Small intestine (tissue), 7 donors: ENCODE data around the gene MYH9. TPM values are rescaled to one million over a fixed set of nuclear protein-coding genes. Genes with fewer than 3 reads are reported as not detected.
A peak's percentile ranks its signal among the peaks of the same experiment; 100 is the strongest.

ENCODE experiments used
- DNase-seq, 2 donors: peaks; one replicate each; pipeline versions ENCODE4 v3.0.0 to v3.0.0-alpha.2; 2013
- FAIRE-seq: peaks from 2 replicates; lab custom pipeline; 2012; peaks lifted over from hg19 to GRCh38; lab: Jason Lieb, UNC
- H3K27ac ChIP-seq, 3 donors: one replicate each; pipeline ENCODE4 v1.5.1; 2013; ENCODE audit warnings: low read length in 2 of 3, mild to moderate bottlenecking in 2 of 3, control low read depth in 1 of 3, inconsistent platforms in 1 of 3, low read depth in 1 of 3, moderate library complexity in 1 of 3
- H3K27me3 ChIP-seq, 3 donors: one replicate each; pipeline ENCODE4 v1.6.1; 2013; ENCODE audit warnings: low read length in 3 of 3, inconsistent platforms in 1 of 3; ENCODE audit not compliant: control insufficient read depth in 3 of 3, insufficient read depth in 3 of 3
- H3K36me3 ChIP-seq, 3 donors: one replicate each; pipeline ENCODE4 v1.6.1; 2013; ENCODE audit warnings: low read length in 3 of 3, inconsistent platforms in 1 of 3, low read depth in 1 of 3, mild to moderate bottlenecking in 1 of 3, moderate library complexity in 1 of 3; ENCODE audit not compliant: control insufficient read depth in 3 of 3, insufficient read depth in 2 of 3
- H3K4me1 ChIP-seq, 3 donors: one replicate each; pipeline ENCODE4 v1.6.1; 2013; ENCODE audit warnings: low read length in 2 of 3, inconsistent platforms in 1 of 3, low read depth in 1 of 3, mild to moderate bottlenecking in 1 of 3, moderate library complexity in 1 of 3; ENCODE audit not compliant: control insufficient read depth in 3 of 3, insufficient read depth in 2 of 3
- H3K4me3 ChIP-seq, 3 donors: one replicate each; pipeline ENCODE4 v1.5.1; 2013; ENCODE audit warnings: low read length in 3 of 3, control low read depth in 1 of 3, inconsistent platforms in 1 of 3, low read depth in 1 of 3, mild to moderate bottlenecking in 1 of 3, moderate library complexity in 1 of 3
- H3K9me3 ChIP-seq, 2 donors: one replicate each; pipeline ENCODE4 v1.6.1; 2013; ENCODE audit warnings: low read depth in 1 of 2, low read length in 1 of 2; ENCODE audit not compliant: control insufficient read depth in 2 of 2, insufficient read depth in 1 of 2
- WGBS, 3 donors: extraction: QIAGEN DNeasy Blood & Tissue Kit; methylation state at CpG; one replicate each; pipeline ENCODE4 v1.1.7; 2013; 5-methylcytosine and 5-hydroxymethylcytosine counted together
- polyA plus RNA-seq, 4 donors: library from polyadenylated mRNA; stranded (reverse) in 3 of 4; unstranded in 1 of 4; fragments of 200-250 nt in 3 of 4; fragments of 120-200 nt in 1 of 4; gene quantifications; one replicate each; pipeline versions ENCODE4 v1.2.1 to v1.2.3, GENCODE V29; 2013
- donor health status: healthy with polysubstance abuse.
- donor health status: control.
- donor health status: control.
- donor health status: Bipolar disorder and iron deficiency.
- donor health status: healthy.

The MYH9 gene
- polyA plus RNA-seq, 4 donors = 95.4 to 188 (median 143) TPM

DNA sequence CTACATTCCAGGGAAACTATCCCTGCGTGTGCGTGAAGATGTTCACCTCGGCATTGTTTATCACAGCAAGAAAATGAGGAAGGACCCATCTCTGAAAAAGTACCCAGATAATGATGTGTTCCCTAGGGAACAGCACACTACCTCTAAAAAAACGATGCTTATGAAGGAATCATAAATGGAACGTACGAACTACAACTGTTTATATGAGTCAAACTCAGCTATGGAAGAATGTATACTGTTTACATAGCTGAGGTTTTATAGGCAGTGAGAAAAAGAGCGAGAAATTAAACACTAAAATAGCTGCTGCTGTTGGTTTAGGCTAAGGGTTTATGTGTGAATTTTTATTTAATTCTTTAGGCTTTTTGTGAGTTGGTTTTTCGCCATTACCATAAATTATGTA is 85.9 kb downstream of the MYH9 start:
- Histone ChIP-seq H3K27ac (peak overlapping the region in 2 of 3 donors; percentile 27 to 81), H3K9me3 (no peaks in the 10 kb centered on the region), H3K4me3 (no peak overlapping the region), H3K27me3 (no peaks in the 10 kb centered on the region), H3K36me3 (peaks cover 57 to 97% (median 63%) of the 10 kb centered on the region in 3 donors), H3K4me1 (peaks cover 0 to 15% (median 0%) of the 10 kb centered on the region in 3 donors)
- no peak for FAIRE-seq
- WGBS, 3 donors = 73 to 85% (median 79%) methylated on average over 8 of the region's 8 CpGs
- DNase-seq = no peak

DNA sequence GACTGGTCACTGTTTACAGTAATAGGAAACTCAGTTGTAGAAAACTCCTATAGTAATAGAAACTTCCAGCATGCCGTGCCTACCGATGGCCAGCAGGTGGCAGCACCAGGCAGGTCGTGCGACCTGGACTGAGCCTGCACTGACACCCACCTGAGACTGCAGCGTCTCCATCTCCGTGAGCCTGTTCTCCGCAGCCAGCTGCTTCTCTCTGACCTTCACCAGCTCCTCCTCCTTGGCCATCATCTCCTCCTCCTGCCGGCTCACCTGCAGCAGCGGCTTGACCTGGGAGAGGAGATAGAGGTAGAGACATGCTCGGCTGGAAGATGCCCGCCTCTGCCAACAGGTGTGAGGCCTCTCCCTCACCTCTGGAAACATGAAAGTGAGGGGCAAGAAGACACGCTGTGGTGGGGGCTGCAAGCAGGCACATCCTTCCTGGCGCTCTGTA is 86.4 kb downstream of the MYH9 start:
- H3K27me3 ChIP-seq = no peaks in the 10 kb centered on the region
- WGBS, 3 donors = 26 to 28% (median 28%) methylated on average over 12 to 13 of the region's 13 CpGs
- peaks cover 53 to 97% (median 66%) of the 10 kb centered on the region in 3 donors for H3K36me3 ChIP-seq
- H3K4me1 ChIP-seq = peaks cover 0 to 15% (median 0%) of the 10 kb centered on the region in 3 donors
- FAIRE-seq (no peak), DNase-seq (peak; percentile 76 to 86)
- H3K4me3 ChIP-seq = no peak overlapping the region
- H3K27ac ChIP-seq = peak overlapping the region in 2 of 3 donors; percentile 27
- H3K9me3 ChIP-seq = no peaks in the 10 kb centered on the region

DNA sequence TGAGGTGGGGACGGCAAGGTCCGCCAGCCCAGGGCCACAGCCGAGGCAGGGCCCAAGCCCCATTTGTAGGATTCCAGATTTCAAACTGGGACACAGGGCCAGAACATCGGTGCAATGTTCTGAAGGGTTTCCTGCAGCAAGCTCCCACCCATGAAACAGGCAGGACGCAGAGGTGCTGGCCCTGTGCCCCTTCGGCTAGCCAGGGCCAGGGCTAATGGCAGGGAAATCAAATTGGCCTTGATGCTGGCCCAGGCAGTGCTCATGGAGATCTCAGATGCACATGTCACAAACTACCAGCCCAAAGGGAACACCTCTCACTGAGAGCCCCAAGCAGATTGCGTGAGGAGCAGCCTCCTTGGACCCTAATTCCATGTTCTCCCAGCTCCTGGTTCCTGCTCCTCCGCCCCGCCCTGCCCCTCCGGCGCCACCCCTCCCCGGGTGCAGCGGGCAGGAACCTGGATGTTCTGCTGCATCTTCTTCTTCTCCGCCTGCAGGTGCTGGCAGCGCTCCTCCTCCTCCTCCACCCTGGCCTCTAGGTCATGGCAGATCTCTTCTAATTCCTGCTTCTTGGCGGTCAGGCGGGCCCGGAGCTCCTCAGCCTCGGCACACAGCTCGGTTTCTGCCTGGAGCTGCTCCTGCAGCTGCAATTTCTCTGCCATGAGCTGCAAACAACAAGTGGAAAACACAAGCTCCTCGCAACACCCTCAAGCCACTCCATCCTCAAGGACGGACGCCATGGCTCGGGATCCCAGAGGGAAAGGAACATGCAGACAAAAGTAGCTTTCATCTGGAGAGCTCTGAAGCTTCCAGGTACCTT is 87.2 kb downstream of the MYH9 start:
- 91 to 95% (median 94%) methylated on average over 24 of the region's 24 CpGs for WGBS, 3 donors
- no peak for DNase-seq

GRCh38 chr22:36299911-36300310 is 87.9 kb downstream of the MYH9 start:
- Histone ChIP-seq H3K9me3 (no peaks in the 10 kb centered on the region), H3K4me1 (peaks cover 0 to 15% (median 0%) of the 10 kb centered on the region in 3 donors), H3K4me3 (no peak overlapping the region), H3K27me3 (no peaks in the 10 kb centered on the region), H3K36me3 (peaks cover 49 to 96% (median 56%) of the 10 kb centered on the region in 3 donors), H3K27ac (no peak overlapping the region)
- FAIRE-seq = no peak
- WGBS, 3 donors = 86 to 92% (median 91%) methylated on average over 12 of the region's 12 CpGs
- no peak for DNase-seq

More for the DNA sequence above, 87.2 kb downstream of the MYH9 start:
- no peak for FAIRE-seq
- Histone ChIP-seq H3K27me3 (no peaks in the 10 kb centered on the region), H3K27ac (peak overlapping the region in 1 of 3 donors; percentile 27), H3K36me3 (peaks cover 48 to 96% (median 62%) of the 10 kb centered on the region in 3 donors), H3K4me3 (no peak overlapping the region), H3K4me1 (peaks cover 0 to 15% (median 0%) of the 10 kb centered on the region in 3 donors), H3K9me3 (no peaks in the 10 kb centered on the region)

DNA sequence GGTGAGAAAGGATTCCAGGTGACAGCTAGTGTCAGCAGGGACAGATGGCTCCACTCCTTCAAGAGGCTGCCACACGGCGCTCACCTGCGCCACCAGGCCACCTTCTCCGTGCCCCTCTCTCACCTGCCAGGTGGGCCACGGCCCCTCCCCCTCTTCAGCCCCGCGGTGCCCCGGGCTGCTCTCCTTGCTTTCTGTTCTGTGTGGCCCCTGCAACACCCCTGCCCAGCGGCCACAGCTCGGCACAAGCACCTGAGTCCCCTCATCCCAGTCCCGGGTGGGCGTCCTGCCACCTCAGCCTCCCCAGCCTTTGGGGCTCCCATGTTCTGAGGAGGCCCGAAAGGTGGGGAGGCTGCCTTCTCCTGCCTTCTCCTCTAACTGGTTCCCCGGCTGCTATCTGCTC is 88.5 kb downstream of the MYH9 start:
- no peak overlapping the region for H3K27ac ChIP-seq
- DNase-seq (no peak), FAIRE-seq (no peak)
- no peak overlapping the region for H3K4me3 ChIP-seq
- no peaks in the 10 kb centered on the region for H3K9me3 ChIP-seq
- peaks cover 49 to 96% (median 57%) of the 10 kb centered on the region in 3 donors for H3K36me3 ChIP-seq
- H3K4me1 ChIP-seq = peaks cover 0 to 10% (median 0%) of the 10 kb centered on the region in 3 donors
- no peaks in the 10 kb centered on the region for H3K27me3 ChIP-seq
- 86 to 92% (median 90%) methylated on average over 14 of the region's 14 CpGs for WGBS, 3 donors

DNA sequence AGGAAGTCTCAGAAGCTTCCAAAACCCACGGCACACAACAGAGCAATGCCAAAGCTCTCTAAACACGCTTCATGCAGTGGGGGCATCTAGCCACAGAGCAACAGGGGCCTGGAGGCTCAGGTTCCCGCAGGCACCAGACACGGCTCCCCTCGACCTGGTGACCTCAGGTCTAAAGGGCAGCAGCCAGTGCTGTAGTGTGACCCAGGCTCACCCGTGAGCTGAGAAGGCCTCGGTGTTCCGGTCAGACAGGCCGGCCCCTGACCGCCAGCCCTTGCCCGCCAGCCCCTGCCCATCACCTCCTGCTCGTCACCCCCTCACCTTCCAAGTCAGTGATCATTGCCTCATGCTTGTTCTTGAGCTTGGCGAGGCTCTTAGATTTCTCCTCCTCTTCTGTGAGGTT is 89.2 kb downstream of the MYH9 start:
- 91 to 98% (median 94%) methylated on average over 12 to 13 of the region's 13 CpGs for WGBS, 3 donors
- Histone ChIP-seq H3K9me3 (no peaks in the 10 kb centered on the region), H3K27me3 (no peaks in the 10 kb centered on the region), H3K36me3 (peaks cover 56 to 96% (median 60%) of the 10 kb centered on the region in 3 donors), H3K4me3 (no peak overlapping the region), H3K4me1 (peaks cover 0 to 3% (median 0%) of the 10 kb centered on the region in 3 donors), H3K27ac (no peak overlapping the region)
- no peak for DNase-seq
- FAIRE-seq = no peak

- no peaks in the 10 kb centered on the region for H3K27me3 ChIP-seq
- DNase-seq (no peak), FAIRE-seq (no peak)
- no peak overlapping the region for H3K4me3 ChIP-seq
- H3K9me3 ChIP-seq = peaks cover 0 to under 1% of the 10 kb centered on the region in 2 donors
- H3K4me1 ChIP-seq = peaks cover 0 to 1% (median 0%) of the 10 kb centered on the region in 3 donors
- WGBS, 3 donors = 88 to 91% (median 88%) methylated on average over 8 of the region's 8 CpGs
- peaks cover 61 to 96% (median 65%) of the 10 kb centered on the region in 3 donors for H3K36me3 ChIP-seq
- H3K27ac ChIP-seq = no peak overlapping the region
These were observed 89.6 kb downstream of the MYH9 start for GRCh38 chr22:36298118-36298517.

GRCh38 chr22:36297568-36297967 is 90.2 kb downstream of the MYH9 start:
- H3K9me3 ChIP-seq = peaks cover 0 to 5% of the 10 kb centered on the region in 2 donors
- 86 to 90% (median 88%) methylated on average over 19 of the region's 19 CpGs for WGBS, 3 donors
- H3K27me3 ChIP-seq = no peaks in the 10 kb centered on the region
- no peak for DNase-seq
- H3K4me3 ChIP-seq = no peak overlapping the region
- H3K4me1 ChIP-seq = no peaks in the 10 kb centered on the region
- no peak overlapping the region for H3K27ac ChIP-seq
- FAIRE-seq = no peak
- peaks cover 63 to 96% (median 68%) of the 10 kb centered on the region in 3 donors for H3K36me3 ChIP-seq
